ENCODE results near the gene UGT8.
"Not testable (repeated sequence)": the region's sequence is repeated elsewhere in the genome, so short reads cannot be mapped to it uniquely, and the experiment has no call there.

Gene UGT8

GRCh38 chr4:114598191-114599121 lies at the start of gene UGT8:
Gene UGT8, plus strand, starts transcription at chr4:114598807. Its CDS starts 24,074 bp downstream, at chr4:114622881.
- peak; percentile 32 for DNase-seq

GRCh38 chr4:114549638-114550037 lies 49.0 kb upstream of the UGT8 start:
- DNase-seq, result no peak

GRCh38 chr4:114558446-114559020 lies 40.1 kb upstream of the UGT8 start:
- no peak for DNase-seq

GRCh38 chr4:114561590-114561989 lies 37.0 kb upstream of the UGT8 start:
- DNase-seq, result no peak

GRCh38 chr4:114562176-114562904 lies 36.3 kb upstream of the UGT8 start:
- DNase-seq, result no peak

GRCh38 chr4:114563536-114564315 lies 34.9 kb upstream of the UGT8 start:
- DNase-seq, result no peak

- no peak for DNase-seq
These were observed 21.2 kb upstream of the UGT8 start for GRCh38 chr4:114577386-114577785.

GRCh38 chr4:114582621-114583020 lies 16.0 kb upstream of the UGT8 start:
- no peak for DNase-seq

- no peak for DNase-seq
These were observed 10.3 kb upstream of the UGT8 start for GRCh38 chr4:114588305-114588704.

GRCh38 chr4:114590360-114590759 lies 8.2 kb upstream of the UGT8 start:
- DNase-seq, result not testable (repeated sequence)

GRCh38 chr4:114593526-114593925 lies 5.1 kb upstream of the UGT8 start:
- DNase-seq, result no peak

- no peak for DNase-seq
These were observed 3.4 kb upstream of the UGT8 start for GRCh38 chr4:114595207-114595606.

- no peak for DNase-seq
These were observed 2.7 kb upstream of the UGT8 start for GRCh38 chr4:114595921-114596320.

GRCh38 chr4:114597410-114598115 lies 1.0 kb upstream of the UGT8 start:
- DNase-seq, result no peak

- DNase-seq, result no peak
These were observed 760 bp downstream of the UGT8 start for GRCh38 chr4:114599231-114599902.

GRCh38 chr4:114599903-114600552 lies 1.4 kb downstream of the UGT8 start:
- no peak for DNase-seq

- DNase-seq, result no peak
These were observed 2.1 kb downstream of the UGT8 start for GRCh38 chr4:114600672-114601071.

- DNase-seq, result no peak
These were observed 2.9 kb downstream of the UGT8 start for GRCh38 chr4:114601304-114602052.

GRCh38 chr4:114603497-114603896 lies 4.9 kb downstream of the UGT8 start:
- DNase-seq, result no peak

- DNase-seq, result no peak
These were observed 7.6 kb downstream of the UGT8 start for GRCh38 chr4:114606245-114606644.

All from DMS 273 treated with DMSO at 0.1 percent for 48 hours (cell line).